H1 (cell line): ENCODE data around the gene EGR4. TPM values are rescaled to one million over a fixed set of nuclear protein-coding genes. Genes with fewer than 3 reads are reported as not detected.

Experiments used
- CBX5 ChIP-seq: fragments of 300-800, 300-1000 bp; sonication (generic); IDR thresholded peaks from 2 replicates; pipeline ENCODE4 v1.7.1; 2016; ENCODE audit warnings: antibody characterized with exemption, low read length, low read depth
- CHD1 ChIP-seq: IDR thresholded peaks from 2 replicates; pipeline ENCODE4 v1.6.1; 2012; ENCODE audit warnings: low read depth, low read length, improper control_type of control experiment
- GTF2F1 ChIP-seq: IDR thresholded peaks from 2 replicates; pipeline ENCODE4 v1.6.1; 2012; ENCODE audit warnings: low read depth, low read length, improper control_type of control experiment, borderline replicate concordance
- NRF1 ChIP-seq: IDR thresholded peaks from 2 replicates; pipeline ENCODE4 v1.6.1; 2011; ENCODE audit warnings: mild to moderate bottlenecking, low read depth, low read length, improper control_type of control experiment
- RXRA ChIP-seq: IDR thresholded peaks from 2 replicates; pipeline ENCODE4 v1.6.1; 2011; ENCODE audit warnings: low read depth, mild to moderate bottlenecking, low read length, moderate library complexity; ENCODE audit not compliant: insufficient read depth
- SAP30 ChIP-seq: fragments of 300-600 bp; sonication (generic); IDR thresholded peaks from 2 replicates; pipeline ENCODE4 v1.7.1; 2012; ENCODE audit warnings: low read length, moderate library complexity, mild to moderate bottlenecking, inconsistent platforms; ENCODE audit not compliant: insufficient read depth, insufficient replicate concordance
- SP2 ChIP-seq: IDR thresholded peaks from 2 replicates; pipeline ENCODE4 v1.6.1; 2012; ENCODE audit warnings: mild to moderate bottlenecking, low read length, inconsistent platforms
- TAF1 ChIP-seq: IDR thresholded peaks from 2 replicates; pipeline ENCODE4 v1.6.1; 2011; ENCODE audit warnings: mild to moderate bottlenecking, low read depth, low read length
- polyA plus RNA-seq, 7 experiments: library from polyadenylated mRNA; depleted of rRNA in 3 of 7; stranded (reverse) in 5 of 7; unstranded in 2 of 7; fragments of >200 nt in 5 of 7; fragments of 200-250 nt in 2 of 7; gene quantifications; 1 replicate in 5 of 7; 2 replicates in 1 of 7; 4 replicates in 1 of 7; pipeline versions ENCODE4 v1.2.1 to v1.2.3, GENCODE V29; 2011 to 2013; ENCODE audit warnings: missing spikeins in 2 of 7, mixed read lengths in 2 of 7
- total RNA-seq: library from RNA; stranded (reverse); fragmentation: NEBNext Ultra II Directional; extraction: Animal tissue kit (Norgen Biotek cat#: 25700); gene quantifications from 2 replicates; pipeline ENCODE4 v1.2.1, GENCODE V29; 2021
- TF ChIP-seq, protein P1 (sequence below), 3 experiments: IDR thresholded peaks; 1 replicate in 2 of 3; 2 replicates in 1 of 3; pipeline versions ENCODE4 v1.5.1 to v1.6.1; 2011; ENCODE audit warnings: low read length in 3 of 3, mild to moderate bottlenecking in 3 of 3, inconsistent platforms in 2 of 3, low read depth in 1 of 3, moderate library complexity in 1 of 3; ENCODE audit not compliant: insufficient read depth in 1 of 3; ENCODE audit errors: control extremely low read depth in 1 of 3
- TF ChIP-seq, protein P2 (sequence below): IDR thresholded peaks from 2 replicates; pipeline ENCODE4 v1.6.1; 2012; ENCODE audit warnings: low read length, inconsistent platforms
- TF ChIP-seq, protein P3 (sequence below): IDR thresholded peaks from 2 replicates; pipeline ENCODE4 v1.6.1; 2012; ENCODE audit warnings: inconsistent platforms
- TF ChIP-seq, protein P4 (sequence below): IDR thresholded peaks from 2 replicates; pipeline ENCODE4 v1.6.1; 2012; ENCODE audit warnings: inconsistent platforms

The EGR4 gene
- total and polyA plus RNA-seq, 2 of the 8 experiments (the other 6 are each of a cell fraction or from before 2014, with no cell fraction given): 0.20 TPM; not detected in 1

DNA sequence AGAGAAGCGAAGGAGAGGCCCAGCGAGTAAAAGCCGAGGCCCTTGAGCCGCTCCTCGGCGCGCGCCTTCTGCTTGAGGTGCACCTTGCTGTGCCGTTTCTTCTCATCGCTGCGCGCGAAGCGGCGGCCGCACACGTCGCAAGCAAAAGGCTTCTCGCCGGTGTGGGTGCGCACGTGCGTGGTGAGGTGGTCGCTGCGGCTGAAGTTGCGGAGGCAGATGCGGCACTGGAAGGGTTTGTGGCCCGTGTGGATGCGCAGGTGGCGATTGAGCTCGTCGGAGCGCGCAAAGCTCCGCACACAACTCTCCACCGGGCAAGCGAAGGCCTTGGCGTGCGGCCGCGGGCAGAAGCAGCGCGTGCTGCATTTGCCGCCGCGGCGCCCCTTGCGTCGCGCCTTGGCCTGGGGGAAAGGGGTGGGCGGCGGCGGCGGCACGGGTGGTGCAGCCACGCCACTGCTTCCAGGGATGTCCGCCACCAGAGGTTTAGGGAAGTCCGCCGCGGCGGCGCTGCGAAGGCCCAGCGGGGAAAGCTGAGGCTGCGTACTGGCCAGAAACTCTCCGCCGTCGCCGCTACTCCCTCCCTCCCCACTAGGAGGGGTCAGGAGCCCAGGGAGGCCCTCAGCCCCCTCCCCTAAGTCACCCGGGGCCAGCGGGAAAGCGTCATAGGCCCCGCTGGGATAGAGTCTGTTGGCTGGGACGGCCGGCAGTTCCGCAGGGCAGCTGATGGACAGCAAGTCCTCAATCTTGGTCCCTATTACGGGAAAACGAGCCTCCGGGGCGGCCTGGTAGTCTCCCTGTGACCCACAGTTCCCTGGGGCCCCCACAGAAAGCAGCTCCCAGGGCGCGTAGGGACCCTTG is 1.7 kb downstream of the EGR4 start (continued):
- TF ChIP-seq, protein P1, sequence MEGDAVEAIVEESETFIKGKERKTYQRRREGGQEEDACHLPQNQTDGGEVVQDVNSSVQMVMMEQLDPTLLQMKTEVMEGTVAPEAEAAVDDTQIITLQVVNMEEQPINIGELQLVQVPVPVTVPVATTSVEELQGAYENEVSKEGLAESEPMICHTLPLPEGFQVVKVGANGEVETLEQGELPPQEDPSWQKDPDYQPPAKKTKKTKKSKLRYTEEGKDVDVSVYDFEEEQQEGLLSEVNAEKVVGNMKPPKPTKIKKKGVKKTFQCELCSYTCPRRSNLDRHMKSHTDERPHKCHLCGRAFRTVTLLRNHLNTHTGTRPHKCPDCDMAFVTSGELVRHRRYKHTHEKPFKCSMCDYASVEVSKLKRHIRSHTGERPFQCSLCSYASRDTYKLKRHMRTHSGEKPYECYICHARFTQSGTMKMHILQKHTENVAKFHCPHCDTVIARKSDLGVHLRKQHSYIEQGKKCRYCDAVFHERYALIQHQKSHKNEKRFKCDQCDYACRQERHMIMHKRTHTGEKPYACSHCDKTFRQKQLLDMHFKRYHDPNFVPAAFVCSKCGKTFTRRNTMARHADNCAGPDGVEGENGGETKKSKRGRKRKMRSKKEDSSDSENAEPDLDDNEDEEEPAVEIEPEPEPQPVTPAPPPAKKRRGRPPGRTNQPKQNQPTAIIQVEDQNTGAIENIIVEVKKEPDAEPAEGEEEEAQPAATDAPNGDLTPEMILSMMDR (IDR thresholded peaks at IDR 0.05; ENCODE audit: control extremely low read depth in 1 of 3, insufficient read depth in 1 of 3, low read depth in 1 of 3, low read length in 3 of 3): peak in 2 of 3 experiments; percentile 31 to 44; a peak in 3 of 4 replicates
- no peak for TF ChIP-seq CBX5
- TF ChIP-seq CHD1: no peak
- TF ChIP-seq SAP30: no peak
- TF ChIP-seq RXRA: no peak
- TF ChIP-seq, protein P2, sequence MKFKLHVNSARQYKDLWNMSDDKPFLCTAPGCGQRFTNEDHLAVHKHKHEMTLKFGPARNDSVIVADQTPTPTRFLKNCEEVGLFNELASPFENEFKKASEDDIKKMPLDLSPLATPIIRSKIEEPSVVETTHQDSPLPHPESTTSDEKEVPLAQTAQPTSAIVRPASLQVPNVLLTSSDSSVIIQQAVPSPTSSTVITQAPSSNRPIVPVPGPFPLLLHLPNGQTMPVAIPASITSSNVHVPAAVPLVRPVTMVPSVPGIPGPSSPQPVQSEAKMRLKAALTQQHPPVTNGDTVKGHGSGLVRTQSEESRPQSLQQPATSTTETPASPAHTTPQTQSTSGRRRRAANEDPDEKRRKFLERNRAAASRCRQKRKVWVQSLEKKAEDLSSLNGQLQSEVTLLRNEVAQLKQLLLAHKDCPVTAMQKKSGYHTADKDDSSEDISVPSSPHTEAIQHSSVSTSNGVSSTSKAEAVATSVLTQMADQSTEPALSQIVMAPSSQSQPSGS: no peak
- no peak for TF ChIP-seq TAF1
- TF ChIP-seq SP2: no peak
- TF ChIP-seq, protein P3, sequence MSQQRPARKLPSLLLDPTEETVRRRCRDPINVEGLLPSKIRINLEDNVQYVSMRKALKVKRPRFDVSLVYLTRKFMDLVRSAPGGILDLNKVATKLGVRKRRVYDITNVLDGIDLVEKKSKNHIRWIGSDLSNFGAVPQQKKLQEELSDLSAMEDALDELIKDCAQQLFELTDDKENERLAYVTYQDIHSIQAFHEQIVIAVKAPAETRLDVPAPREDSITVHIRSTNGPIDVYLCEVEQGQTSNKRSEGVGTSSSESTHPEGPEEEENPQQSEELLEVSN: peak; percentile 74
- no peak for TF ChIP-seq GTF2F1
- TF ChIP-seq NRF1: no peak
- TF ChIP-seq, protein P4, sequence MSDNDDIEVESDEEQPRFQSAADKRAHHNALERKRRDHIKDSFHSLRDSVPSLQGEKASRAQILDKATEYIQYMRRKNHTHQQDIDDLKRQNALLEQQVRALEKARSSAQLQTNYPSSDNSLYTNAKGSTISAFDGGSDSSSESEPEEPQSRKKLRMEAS: peak; percentile 74
